ENCODE data around the gene TSNAXIP1. TPM values are rescaled to one million over a fixed set of nuclear protein-coding genes. Genes with fewer than 3 reads are reported as not detected.

The TSNAXIP1 gene
- total RNA-seq, 1 experiment from 2014 or later: 1.4 TPM

- no peaks in the 10 kb centered on the region for H3K9me3 ChIP-seq
- no peaks in the 10 kb centered on the region for H3K36me3 ChIP-seq
- no peak overlapping the region for H3K4me3 ChIP-seq
- DNase-seq: no peak
- no peaks in the 10 kb centered on the region for H3K27me3 ChIP-seq
These were observed 31.4 kb upstream of the TSNAXIP1 start for GRCh38 chr16:67775273-67775672.

- no peak overlapping the region for H3K4me3 ChIP-seq
- no peaks in the 10 kb centered on the region for H3K36me3 ChIP-seq
- no peaks in the 10 kb centered on the region for H3K9me3 ChIP-seq
- no peaks in the 10 kb centered on the region for H3K27me3 ChIP-seq
- no peak for DNase-seq
These were observed 27.3 kb upstream of the TSNAXIP1 start for GRCh38 chr16:67779256-67780014.

DNA sequence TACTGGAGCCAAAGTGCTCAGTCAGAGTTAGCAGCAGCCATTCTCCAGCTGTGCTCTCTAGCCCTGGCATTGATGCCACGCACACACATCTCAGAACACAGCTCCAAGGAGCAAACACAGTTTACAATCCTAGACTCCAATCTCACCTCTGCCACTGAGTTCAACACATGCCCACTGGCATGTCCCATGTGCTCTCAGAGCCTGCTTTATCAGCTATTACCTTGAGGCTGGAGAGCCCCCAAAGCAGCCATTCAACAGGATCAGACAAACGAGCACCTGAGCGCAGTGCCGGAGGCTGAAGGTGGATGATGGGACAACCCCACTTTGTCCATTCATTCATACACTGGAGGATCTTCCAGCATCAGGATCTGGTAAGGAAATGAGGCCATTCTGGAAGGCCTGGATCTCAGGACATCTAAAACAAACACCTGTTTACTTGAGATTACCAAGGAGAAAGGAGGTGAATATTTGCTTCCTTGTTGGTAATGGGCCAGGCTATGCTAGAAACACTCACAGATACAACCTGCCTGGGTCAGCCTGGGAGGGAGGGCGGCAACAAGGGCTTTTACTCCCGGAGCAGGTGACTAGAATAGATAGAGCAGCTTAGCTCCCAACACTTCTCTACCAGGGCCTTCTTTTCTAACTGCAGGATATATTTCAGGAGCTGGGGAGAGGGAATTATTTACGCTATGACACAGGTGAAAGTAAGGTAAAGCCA lies 25.7 kb upstream of the TSNAXIP1 start:
- no peaks in the 10 kb centered on the region for H3K27me3 ChIP-seq
- no peak overlapping the region for H3K4me3 ChIP-seq
- no peaks in the 10 kb centered on the region for H3K36me3 ChIP-seq
- H3K9me3 ChIP-seq: no peaks in the 10 kb centered on the region
- no peak for DNase-seq

GRCh38 chr16:67781565-67781921 lies 25.1 kb upstream of the TSNAXIP1 start:
- H3K9me3 ChIP-seq: no peaks in the 10 kb centered on the region
- no peak overlapping the region for H3K4me3 ChIP-seq
- no peak for DNase-seq
- H3K27me3 ChIP-seq: no peaks in the 10 kb centered on the region
- no peaks in the 10 kb centered on the region for H3K36me3 ChIP-seq

DNA sequence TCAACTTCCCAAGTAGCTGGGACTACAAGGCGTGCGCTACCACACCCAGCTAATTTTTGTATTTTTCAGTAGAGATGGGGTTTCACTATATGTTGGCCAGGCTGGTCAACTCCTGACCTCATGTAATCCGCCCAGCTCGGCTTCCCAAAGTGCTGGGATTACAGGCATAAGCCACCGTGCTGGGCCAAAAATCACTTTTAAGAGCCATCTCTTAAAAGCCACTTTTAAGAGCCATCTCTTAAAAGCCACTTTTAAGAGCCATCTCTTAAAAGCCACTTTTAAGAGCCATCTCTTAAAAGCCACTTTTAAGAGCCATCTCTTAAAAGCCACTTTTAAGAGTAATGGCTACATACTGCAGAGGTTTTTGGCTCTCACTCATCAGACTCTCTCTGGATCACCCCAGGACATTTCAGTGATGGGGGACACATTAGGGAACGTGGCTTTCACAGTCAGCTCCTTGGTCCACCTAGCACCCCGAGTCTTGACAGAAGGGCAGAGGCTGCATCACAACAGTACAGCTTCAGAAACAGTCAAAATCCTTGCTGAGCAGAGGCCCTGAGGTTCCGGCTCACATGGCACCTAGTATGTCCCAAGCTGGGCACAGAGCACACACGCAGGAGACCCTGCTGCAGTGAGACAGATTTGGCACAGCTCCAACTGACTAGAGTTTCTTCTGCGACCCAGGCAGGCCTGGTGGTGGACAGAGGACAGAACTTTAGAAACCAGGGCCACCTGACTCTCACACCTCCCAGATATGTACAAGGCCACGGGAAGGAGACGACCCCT lies 23.9 kb upstream of the TSNAXIP1 start:
- Histone ChIP-seq H3K27me3 (no peaks in the 10 kb centered on the region), H3K9me3 (no peaks in the 10 kb centered on the region), H3K4me3 (no peak overlapping the region), H3K36me3 (no peaks in the 10 kb centered on the region)
- DNase-seq: no peak

DNA sequence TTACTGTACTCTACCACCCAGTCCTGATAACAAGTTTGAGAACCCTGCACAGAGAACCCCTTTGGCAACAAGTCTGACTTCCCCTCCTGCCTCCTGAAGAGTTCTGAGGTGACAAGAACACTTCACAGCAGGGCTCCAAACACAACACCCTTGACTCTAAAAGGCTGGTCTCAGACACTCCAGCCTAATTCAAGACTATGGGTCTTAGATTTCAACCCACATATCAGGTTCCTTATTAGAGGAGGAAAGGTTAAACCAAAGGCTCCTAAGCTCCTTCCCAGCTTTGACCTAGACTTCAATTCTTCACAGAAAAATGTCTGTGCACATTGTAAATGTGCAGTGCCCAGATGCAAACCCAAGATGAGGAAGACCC lies 23.4 kb upstream of the TSNAXIP1 start:
- no peaks in the 10 kb centered on the region for H3K36me3 ChIP-seq
- no peak for DNase-seq
- H3K27me3 ChIP-seq: no peaks in the 10 kb centered on the region

GRCh38 chr16:67786491-67786890 lies 20.2 kb upstream of the TSNAXIP1 start:
- no peak overlapping the region for H3K4me3 ChIP-seq
- DNase-seq: no peak
- H3K27me3 ChIP-seq: no peaks in the 10 kb centered on the region
- H3K36me3 ChIP-seq: no peaks in the 10 kb centered on the region
- no peaks in the 10 kb centered on the region for H3K9me3 ChIP-seq

More for the DNA sequence above, 23.4 kb upstream of the TSNAXIP1 start:
- H3K9me3 ChIP-seq: no peaks in the 10 kb centered on the region
- H3K4me3 ChIP-seq: no peak overlapping the region

DNA sequence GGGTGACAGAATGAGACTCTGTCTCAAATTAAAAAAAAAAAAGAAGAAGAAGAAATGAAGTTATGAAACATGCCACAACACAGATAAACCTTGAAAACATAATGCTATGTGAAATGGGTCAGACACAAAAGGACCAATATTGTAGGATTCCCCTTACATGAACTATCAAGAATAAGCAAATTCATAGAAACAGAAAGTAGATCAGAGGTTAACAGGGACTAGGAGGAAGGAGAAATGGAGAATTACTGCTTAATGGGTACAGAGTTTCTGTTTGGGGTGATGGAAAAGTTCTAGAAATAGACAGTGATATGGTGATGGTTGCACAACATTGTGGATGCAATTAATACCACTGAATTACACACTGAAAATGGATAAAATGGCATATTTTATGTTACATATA lies 16.6 kb upstream of the TSNAXIP1 start:
- Histone ChIP-seq H3K27me3 (no peaks in the 10 kb centered on the region), H3K4me3 (no peak overlapping the region), H3K9me3 (no peaks in the 10 kb centered on the region), H3K36me3 (no peaks in the 10 kb centered on the region)
- no peak for DNase-seq

- no peak overlapping the region for H3K4me3 ChIP-seq
- H3K27me3 ChIP-seq: no peaks in the 10 kb centered on the region
- no peaks in the 10 kb centered on the region for H3K9me3 ChIP-seq
- no peaks in the 10 kb centered on the region for H3K36me3 ChIP-seq
- no peak for DNase-seq
These were observed 10.5 kb upstream of the TSNAXIP1 start for GRCh38 chr16:67796099-67796718.

DNA sequence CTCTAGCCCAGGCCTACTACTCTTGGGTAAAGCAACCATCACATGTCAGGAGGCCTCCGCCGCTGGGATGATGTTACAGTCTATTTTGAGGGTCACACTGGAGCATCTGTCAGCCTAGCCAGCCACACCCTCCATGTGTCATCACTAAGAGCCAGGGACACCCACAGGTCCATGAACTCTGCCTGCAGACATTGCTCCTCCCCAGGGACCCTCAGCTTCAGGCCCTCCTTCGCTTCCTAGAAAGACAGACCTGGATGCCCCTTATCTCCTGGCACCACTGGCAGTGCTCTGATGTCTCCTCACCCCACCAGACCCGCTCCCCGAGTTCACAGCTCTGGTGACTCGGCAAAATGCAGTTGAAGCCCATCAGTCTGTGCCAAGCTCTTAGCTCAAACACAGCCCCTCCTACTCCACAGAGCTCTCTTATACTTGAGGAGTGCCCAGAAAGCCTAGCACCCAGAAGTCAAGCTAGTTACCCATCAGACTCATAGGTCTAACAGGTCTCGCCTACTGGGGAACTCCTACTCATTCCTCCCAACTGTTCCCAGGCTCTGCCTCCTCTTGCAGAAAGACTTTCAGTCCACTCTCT lies 6.3 kb upstream of the TSNAXIP1 start:
- Histone ChIP-seq H3K9me3 (no peaks in the 10 kb centered on the region), H3K4me3 (no peak overlapping the region), H3K36me3 (no peaks in the 10 kb centered on the region; the same call in 1 of the 2 replicates), H3K27me3 (no peaks in the 10 kb centered on the region)
- no peak for DNase-seq

DNA sequence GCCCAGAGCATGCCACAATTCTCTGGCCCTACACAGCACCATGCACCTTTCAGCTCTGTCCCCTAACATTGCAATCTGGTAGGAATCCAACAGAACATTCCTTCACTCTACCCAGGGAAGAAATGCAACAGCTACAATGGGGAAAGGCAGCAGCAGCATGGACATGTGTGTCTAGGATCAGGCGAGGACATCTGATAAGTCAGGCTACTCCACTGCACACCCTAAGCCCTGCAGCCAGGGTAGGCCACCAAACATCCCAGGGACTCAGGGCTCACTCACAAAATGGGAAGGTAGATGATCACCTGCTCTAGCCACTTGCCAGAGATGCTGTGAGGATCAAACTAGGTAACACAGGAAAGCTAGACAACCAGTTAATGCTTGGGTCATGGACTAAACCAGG lies 5.4 kb upstream of the TSNAXIP1 start:
- H3K27me3 ChIP-seq: no peaks in the 10 kb centered on the region
- no peaks in the 10 kb centered on the region; the same call in 1 of the 2 replicates for H3K36me3 ChIP-seq
- H3K9me3 ChIP-seq: no peaks in the 10 kb centered on the region
- no peak overlapping the region for H3K4me3 ChIP-seq
- DNase-seq: no peak

GRCh38 chr16:67801883-67802282 lies 4.8 kb upstream of the TSNAXIP1 start:
- H3K36me3 ChIP-seq: no peaks in the 10 kb centered on the region; the same call in 1 of the 2 replicates
- H3K9me3 ChIP-seq: no peaks in the 10 kb centered on the region
- no peaks in the 10 kb centered on the region for H3K27me3 ChIP-seq

DNA sequence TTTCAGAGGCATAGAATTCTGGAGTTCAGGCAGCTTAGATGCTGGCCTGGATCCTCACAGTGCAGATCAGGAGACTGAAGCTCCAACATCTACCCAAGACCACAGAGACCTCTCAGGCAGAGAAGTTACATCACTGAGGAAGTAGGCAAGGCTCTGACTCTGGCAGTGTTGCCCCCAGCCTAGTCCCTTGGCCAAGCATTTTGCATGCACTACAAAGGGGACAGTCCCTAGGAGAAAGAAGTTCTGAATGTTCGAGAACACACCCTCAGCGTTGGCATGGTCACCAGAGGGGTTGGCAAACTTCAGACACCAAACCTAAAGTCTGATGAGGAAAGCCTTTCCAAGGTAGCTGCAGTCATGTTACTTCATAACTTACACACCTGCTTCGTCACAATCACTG lies 2.8 kb upstream of the TSNAXIP1 start:
- no peaks in the 10 kb centered on the region for H3K27me3 ChIP-seq
- no peaks in the 10 kb centered on the region; the same call in 1 of the 2 replicates for H3K36me3 ChIP-seq
- no peaks in the 10 kb centered on the region for H3K9me3 ChIP-seq
- DNase-seq: no peak
- no peak overlapping the region for H3K4me3 ChIP-seq

More at GRCh38 chr16:67801883-67802282, 4.8 kb upstream of the TSNAXIP1 start:
- no peak for DNase-seq
- no peak overlapping the region for H3K4me3 ChIP-seq

DNA sequence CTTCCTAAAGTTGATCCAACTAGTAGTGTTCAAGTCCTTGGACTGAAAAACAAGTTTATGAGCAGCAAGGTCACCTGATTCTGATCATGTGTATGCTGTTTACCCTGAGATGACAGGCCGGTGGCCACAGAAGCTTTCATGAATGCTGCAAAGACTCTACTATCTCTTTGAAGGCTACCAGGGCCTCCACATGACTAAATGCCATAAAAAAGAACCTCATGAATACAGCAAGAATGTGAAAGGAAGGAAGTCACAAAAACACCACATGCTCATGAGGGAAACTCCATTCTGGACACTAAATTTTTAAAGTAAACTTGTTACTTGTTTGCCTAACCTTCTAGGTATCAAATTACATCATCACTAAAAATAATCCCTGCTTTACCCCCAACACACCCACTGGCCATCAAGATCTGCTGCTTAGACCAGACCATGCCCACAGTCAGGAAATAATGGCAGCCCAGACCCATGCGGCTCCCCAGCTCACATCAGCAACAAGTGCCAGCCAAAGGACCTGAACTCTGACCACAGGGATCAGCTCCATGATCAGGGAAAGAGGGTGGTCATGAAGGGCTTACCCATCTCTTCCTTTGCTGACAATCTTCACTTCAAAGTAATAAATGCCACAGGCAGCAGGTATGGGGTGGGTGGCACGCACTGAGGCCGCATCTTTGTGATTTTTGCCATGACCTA lies 1.7 kb upstream of the TSNAXIP1 start:
- H3K27me3 ChIP-seq: no peaks in the 10 kb centered on the region
- no peaks in the 10 kb centered on the region for H3K9me3 ChIP-seq
- DNase-seq: no peak
- no peaks in the 10 kb centered on the region; the same call in 1 of the 2 replicates for H3K36me3 ChIP-seq
- peak overlapping the region; percentile 87 for H3K4me3 ChIP-seq

- Histone ChIP-seq H3K4me3 (peak overlapping the region; percentile 87), H3K9me3 (no peaks in the 10 kb centered on the region), H3K27me3 (no peaks in the 10 kb centered on the region), H3K36me3 (no peaks in the 10 kb centered on the region; the same call in 1 of the 2 replicates)
- DNase-seq: no peak
These were observed 816 bp upstream of the TSNAXIP1 start for GRCh38 chr16:67805718-67806427.
